ENCODE data around the gene SMIM35.

SMIM35 gene

DNA sequence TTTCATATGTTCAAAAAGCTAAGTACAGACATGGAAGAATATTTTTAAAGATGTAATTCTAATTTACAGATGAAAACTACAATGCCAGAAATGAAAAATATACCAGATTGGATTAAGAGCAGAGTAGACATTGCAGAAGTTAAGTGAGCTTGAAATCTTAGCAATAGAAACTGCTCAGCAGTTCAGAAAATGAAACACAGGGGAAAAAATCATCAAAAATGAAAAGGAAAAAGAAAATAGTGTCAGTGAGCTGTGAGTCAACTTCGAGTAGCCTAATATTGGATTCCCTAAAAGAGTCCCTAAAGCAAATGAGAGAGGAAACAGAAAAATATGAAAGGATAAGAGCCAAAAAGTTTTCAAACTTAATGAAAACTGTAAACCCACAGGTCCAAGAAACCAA lies 126.4 kb downstream of the SMIM35 start:
- Mint-ChIP-seq H3K27me3 (ENCODE audit: low read depth, poor library complexity) (peaks cover 17% of the 10 kb centered on the region), H3K9me3 (peaks cover 20% of the 10 kb centered on the region), H3K4me3 (no peak overlapping the region), H3K36me3 (ENCODE audit: low read depth) (no peaks in the 10 kb centered on the region), H3K27ac (no peak overlapping the region), H3K4me1 (no peaks in the 10 kb centered on the region)
- TF ChIP-seq, protein P1, sequence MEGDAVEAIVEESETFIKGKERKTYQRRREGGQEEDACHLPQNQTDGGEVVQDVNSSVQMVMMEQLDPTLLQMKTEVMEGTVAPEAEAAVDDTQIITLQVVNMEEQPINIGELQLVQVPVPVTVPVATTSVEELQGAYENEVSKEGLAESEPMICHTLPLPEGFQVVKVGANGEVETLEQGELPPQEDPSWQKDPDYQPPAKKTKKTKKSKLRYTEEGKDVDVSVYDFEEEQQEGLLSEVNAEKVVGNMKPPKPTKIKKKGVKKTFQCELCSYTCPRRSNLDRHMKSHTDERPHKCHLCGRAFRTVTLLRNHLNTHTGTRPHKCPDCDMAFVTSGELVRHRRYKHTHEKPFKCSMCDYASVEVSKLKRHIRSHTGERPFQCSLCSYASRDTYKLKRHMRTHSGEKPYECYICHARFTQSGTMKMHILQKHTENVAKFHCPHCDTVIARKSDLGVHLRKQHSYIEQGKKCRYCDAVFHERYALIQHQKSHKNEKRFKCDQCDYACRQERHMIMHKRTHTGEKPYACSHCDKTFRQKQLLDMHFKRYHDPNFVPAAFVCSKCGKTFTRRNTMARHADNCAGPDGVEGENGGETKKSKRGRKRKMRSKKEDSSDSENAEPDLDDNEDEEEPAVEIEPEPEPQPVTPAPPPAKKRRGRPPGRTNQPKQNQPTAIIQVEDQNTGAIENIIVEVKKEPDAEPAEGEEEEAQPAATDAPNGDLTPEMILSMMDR (IDR thresholded peaks at IDR 0.05), result no peak
- DNase-seq, result no peak

DNA sequence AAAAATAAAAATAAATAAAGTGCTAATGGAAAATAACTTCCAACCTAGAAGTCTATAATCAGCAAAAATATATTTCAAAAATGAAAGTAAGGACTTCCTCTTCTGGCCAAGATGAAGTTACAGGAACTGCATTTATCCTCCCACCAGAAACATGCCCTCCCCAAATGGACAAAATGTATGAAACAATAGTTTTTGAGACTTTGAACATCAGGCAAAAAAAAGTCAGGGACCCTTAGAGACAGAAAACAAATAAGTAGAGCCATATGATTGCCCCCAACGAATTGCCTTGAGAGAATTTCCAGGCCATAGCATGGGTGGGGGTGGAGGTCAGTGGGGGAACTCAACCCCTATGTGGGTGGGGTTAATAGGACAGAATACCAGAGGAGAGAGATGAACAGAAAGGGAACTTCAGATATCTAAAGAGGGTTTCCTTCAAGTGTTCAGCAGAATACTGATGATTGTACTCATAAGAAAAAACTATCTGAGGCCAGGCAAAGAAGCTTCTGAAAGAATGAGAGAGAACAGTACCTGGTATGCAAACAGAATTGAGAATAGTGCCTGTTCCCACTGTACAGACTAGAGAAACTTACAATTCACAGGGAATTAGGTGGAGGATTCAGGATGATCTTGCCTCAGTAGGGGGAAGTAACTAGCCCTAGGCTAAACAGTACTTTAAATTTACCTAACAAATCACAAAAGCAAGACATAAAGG lies 127.2 kb downstream of the SMIM35 start:
- TF ChIP-seq, protein P1 (IDR thresholded peaks at IDR 0.05), result no peak
- H3K4me3 Mint-ChIP-seq, result no peak overlapping the region
- H3K36me3 Mint-ChIP-seq (ENCODE audit: low read depth), result no peaks in the 10 kb centered on the region
- H3K27me3 Mint-ChIP-seq (ENCODE audit: low read depth, poor library complexity), result peaks cover 17% of the 10 kb centered on the region
- H3K4me1 Mint-ChIP-seq, result no peaks in the 10 kb centered on the region
- no peak overlapping the region for H3K27ac Mint-ChIP-seq
- DNase-seq, result no peak
- peaks cover 20% of the 10 kb centered on the region for H3K9me3 Mint-ChIP-seq

DNA sequence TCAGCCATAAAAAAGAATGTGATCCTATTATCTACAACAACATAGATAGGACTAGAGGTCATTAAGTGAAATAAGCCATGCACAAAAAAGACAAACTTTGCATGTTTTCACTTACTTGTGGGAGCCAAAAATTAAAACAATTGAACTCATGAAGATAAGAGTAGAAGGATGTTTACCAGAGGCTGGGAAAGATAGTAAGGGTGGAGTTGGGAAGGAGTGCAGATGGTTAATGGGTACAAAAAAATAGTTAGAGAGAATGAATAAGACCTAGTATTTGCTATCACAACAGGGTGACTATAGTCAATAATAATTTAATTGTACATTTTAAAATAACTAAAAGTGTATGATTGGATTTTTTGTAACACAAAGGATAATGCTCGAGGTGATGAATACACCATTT lies 127.8 kb downstream of the SMIM35 start:
- peaks cover 17% of the 10 kb centered on the region for H3K27me3 Mint-ChIP-seq (ENCODE audit: low read depth, poor library complexity)
- no peak overlapping the region for H3K27ac Mint-ChIP-seq
- H3K4me1 Mint-ChIP-seq, result no peaks in the 10 kb centered on the region
- H3K4me3 Mint-ChIP-seq, result no peak overlapping the region
- no peaks in the 10 kb centered on the region for H3K36me3 Mint-ChIP-seq (ENCODE audit: low read depth)
- peaks cover 20% of the 10 kb centered on the region for H3K9me3 Mint-ChIP-seq
- TF ChIP-seq, protein P1 (IDR thresholded peaks at IDR 0.05), result no peak
- DNase-seq, result no peak
